Inflammatory macrophage treated with lipopolysaccharide for 4 hours (primary cell): ENCODE data around the gene ARFGAP2.
"Not testable (repeated sequence)": the region's sequence is repeated elsewhere in the genome, so short reads cannot be mapped to it uniquely, and the experiment has no call there.

ENCODE experiments used
- DNase-seq: peaks from one replicate; pipeline ENCODE4 v3.0.0-alpha.2; 2020

Gene ARFGAP2

GRCh38 chr11:47147250-47147649 is 29.4 kb downstream of the ARFGAP2 start:
- DNase-seq = no peak

GRCh38 chr11:47144541-47144940 is 32.1 kb downstream of the ARFGAP2 start:
- DNase-seq = no peak

- DNase-seq = no peak
Observed at GRCh38 chr11:47143322-47143721, 33.4 kb downstream of the ARFGAP2 start.

- DNase-seq = no peak
Observed at GRCh38 chr11:47139878-47140277, 36.8 kb downstream of the ARFGAP2 start.

GRCh38 chr11:47137476-47137875 is 39.2 kb downstream of the ARFGAP2 start:
- DNase-seq = no peak

- DNase-seq = no peak
Observed at GRCh38 chr11:47136921-47137320, 39.8 kb downstream of the ARFGAP2 start.

GRCh38 chr11:47136327-47136726 is 40.4 kb downstream of the ARFGAP2 start:
- DNase-seq = no peak

GRCh38 chr11:47132981-47133380 is 43.7 kb downstream of the ARFGAP2 start:
- DNase-seq = no peak

- DNase-seq = no peak
Observed at GRCh38 chr11:47132490-47132889, 44.2 kb downstream of the ARFGAP2 start.

GRCh38 chr11:47131136-47131535 is 45.5 kb downstream of the ARFGAP2 start:
- no peak for DNase-seq

- no peak for DNase-seq
Observed at GRCh38 chr11:47130543-47130942, 46.1 kb downstream of the ARFGAP2 start.

- DNase-seq = no peak
Observed at GRCh38 chr11:47127213-47127612, 49.5 kb downstream of the ARFGAP2 start.

- no peak for DNase-seq
Observed at GRCh38 chr11:47125083-47125482, 51.6 kb downstream of the ARFGAP2 start.

- no peak for DNase-seq
Observed at GRCh38 chr11:47124675-47125074, 52.0 kb downstream of the ARFGAP2 start.

- no peak for DNase-seq
Observed at GRCh38 chr11:47123094-47123493, 53.6 kb downstream of the ARFGAP2 start.

- DNase-seq = no peak
Observed at GRCh38 chr11:47121731-47122130, 54.9 kb downstream of the ARFGAP2 start.

GRCh38 chr11:47121056-47121455 is 55.6 kb downstream of the ARFGAP2 start:
- no peak for DNase-seq

GRCh38 chr11:47118958-47119688 is 57.6 kb downstream of the ARFGAP2 start:
- DNase-seq = not testable (repeated sequence)
